ENCODE data around the gene OR6C76. TPM values are rescaled to one million over a fixed set of nuclear protein-coding genes. Genes with fewer than 3 reads are reported as not detected.
A peak's percentile ranks its signal among the peaks of the same experiment; 100 is the strongest.
"Not testable (repeated sequence)": the region's sequence is repeated elsewhere in the genome, so short reads cannot be mapped to it uniquely, and the experiment has no call there.

OR6C76 gene
- total and polyA plus RNA-seq, 3 donors from 2014 or later, result not detected

GRCh38 chr12:55446326-55446725, 20.3 kb downstream of the OR6C76 start:
- H3K36me3 ChIP-seq (ENCODE audit: low read depth, missing control alignments), result no peaks in the 10 kb centered on the region
- WGBS, 2 donors, result 47 to 69% methylated on average over 5 of the region's 5 CpGs

GRCh38 chr12:55448825-55449224, 22.8 kb downstream of the OR6C76 start:
- Histone ChIP-seq H3K4me1 (no peaks in the 10 kb centered on the region), H3K27me3 (no peaks in the 10 kb centered on the region), H3K9me3 (no peaks in the 10 kb centered on the region), H3K36me3 (ENCODE audit: low read depth, missing control alignments) (no peaks in the 10 kb centered on the region), H3K27ac (no peak overlapping the region), H3K4me3 (no peak overlapping the region)
- TF ChIP-seq CTCF (IDR thresholded peaks at IDR 0.05), result no peak
- TF ChIP-seq POLR2A (IDR thresholded peaks at IDR 0.05), result no peak
- intact Hi-C loops (cut with DNase I; ENCODE audit: low total_unique reads), result no loop called here
- no peak for DNase-seq

More at GRCh38 chr12:55446326-55446725, 20.3 kb downstream of the OR6C76 start:
- Histone ChIP-seq H3K27me3 (no peaks in the 10 kb centered on the region), H3K27ac (no peak overlapping the region), H3K4me1 (no peaks in the 10 kb centered on the region), H3K9me3 (no peaks in the 10 kb centered on the region), H3K4me3 (no peak overlapping the region)
- DNase-seq, result no peak
- intact Hi-C loops (cut with DNase I; ENCODE audit: low total_unique reads), result no loop called here
- TF ChIP-seq POLR2A (IDR thresholded peaks at IDR 0.05), result no peak
- TF ChIP-seq CTCF (IDR thresholded peaks at IDR 0.05), result peak in 1 of 3 experiments; percentile 22

- intact Hi-C loops (cut with DNase I; ENCODE audit: low total_unique reads); H3K36me3 ChIP-seq (ENCODE audit: low read depth, missing control alignments); H3K27ac ChIP-seq; H3K4me3 ChIP-seq; H3K27me3 ChIP-seq; DNase-seq; H3K9me3 ChIP-seq; H3K4me1 ChIP-seq: not testable (repeated sequence)
- 82 to 96% methylated on average over 1 of the region's 1 CpG for WGBS, 2 donors
Measured at GRCh38 chr12:55464926-55465325, 38.9 kb downstream of the OR6C76 start.

- no peak overlapping the region for H3K27ac ChIP-seq
- no peak for TF ChIP-seq CTCF (IDR thresholded peaks at IDR 0.05)
- no peak for TF ChIP-seq POLR2A (IDR thresholded peaks at IDR 0.05)
- no peaks in the 10 kb centered on the region for H3K9me3 ChIP-seq
- no peaks in the 10 kb centered on the region for H3K36me3 ChIP-seq (ENCODE audit: low read depth, missing control alignments)
- WGBS, 2 donors, result 37 to 38% methylated on average over 2 of the region's 2 CpGs
- no peaks in the 10 kb centered on the region for H3K27me3 ChIP-seq
- DNase-seq, result no peak
- H3K4me3 ChIP-seq, result no peak overlapping the region
- no peaks in the 10 kb centered on the region for H3K4me1 ChIP-seq
- intact Hi-C loops (cut with DNase I; ENCODE audit: low total_unique reads), result no loop called here
Measured at GRCh38 chr12:55467836-55468235, 41.8 kb downstream of the OR6C76 start.

- H3K27me3 ChIP-seq, result no peaks in the 10 kb centered on the region
- H3K4me1 ChIP-seq, result no peaks in the 10 kb centered on the region
- H3K9me3 ChIP-seq, result no peaks in the 10 kb centered on the region
- 80% methylated on average over 2 of the region's 2 CpGs for WGBS, 2 donors
- no peak overlapping the region for H3K4me3 ChIP-seq
- no peaks in the 10 kb centered on the region for H3K36me3 ChIP-seq (ENCODE audit: low read depth, missing control alignments)
- no peak for DNase-seq
- H3K27ac ChIP-seq, result no peak overlapping the region
- TF ChIP-seq CTCF (IDR thresholded peaks at IDR 0.05) (no peak), POLR2A (IDR thresholded peaks at IDR 0.05) (no peak)
- intact Hi-C loops (cut with DNase I; ENCODE audit: low total_unique reads), result no loop called here
Measured at GRCh38 chr12:55469291-55469690, 43.2 kb downstream of the OR6C76 start.
